Measurements from ENCODE around the gene IL4R.
"Not testable (repeated sequence)": the region's sequence is repeated elsewhere in the genome, so short reads cannot be mapped to it uniquely, and the experiment has no call there.

IL4R gene

GRCh38 chr16:27275394-27275793, 38.4 kb upstream of the IL4R start:
- no peak for DNase-seq (ENCODE audit: low spot score in 2 of 2)
- no peak overlapping the region for H3K4me3 ChIP-seq
- H3K4me1 ChIP-seq: no peaks in the 10 kb centered on the region

GRCh38 chr16:27281243-27281642, 32.5 kb upstream of the IL4R start:
- Histone ChIP-seq H3K36me3 (replicated peaks) (no peaks in the 10 kb centered on the region), H3K9me3 (no peaks in the 10 kb centered on the region), H3K4me3 (no peak overlapping the region), H3K27me3 (ENCODE audit: low read depth) (no peaks in the 10 kb centered on the region), H3K4me1 (no peaks in the 10 kb centered on the region)
- in situ Hi-C loops (cut with MboI; ENCODE audit: low sequenced_read_pairs): no loop called here
- DNase-seq (ENCODE audit: low spot score in 2 of 2): no peak

More at GRCh38 chr16:27275394-27275793, 38.4 kb upstream of the IL4R start:
- Histone ChIP-seq H3K36me3 (replicated peaks) (no peaks in the 10 kb centered on the region), H3K27me3 (ENCODE audit: low read depth) (no peaks in the 10 kb centered on the region), H3K9me3 (no peaks in the 10 kb centered on the region)
- in situ Hi-C loops (cut with MboI; ENCODE audit: low sequenced_read_pairs): no loop called here

GRCh38 chr16:27284865-27285675, 28.7 kb upstream of the IL4R start:
- no peak for DNase-seq (ENCODE audit: low spot score in 2 of 2)
- H3K4me3 ChIP-seq: no peak overlapping the region
- H3K36me3 ChIP-seq (replicated peaks): no peaks in the 10 kb centered on the region
- H3K27me3 ChIP-seq (ENCODE audit: low read depth): no peaks in the 10 kb centered on the region
- no peaks in the 10 kb centered on the region for H3K9me3 ChIP-seq
- H3K4me1 ChIP-seq: no peaks in the 10 kb centered on the region
- in situ Hi-C loops (cut with MboI; ENCODE audit: low sequenced_read_pairs): no loop called here

GRCh38 chr16:27285676-27286196, 28.0 kb upstream of the IL4R start:
- no peak for DNase-seq (ENCODE audit: low spot score in 2 of 2)
- in situ Hi-C loops (cut with MboI; ENCODE audit: low sequenced_read_pairs): no loop called here
- H3K27me3 ChIP-seq (ENCODE audit: low read depth): no peaks in the 10 kb centered on the region
- H3K9me3 ChIP-seq: no peaks in the 10 kb centered on the region
- H3K4me3 ChIP-seq: no peak overlapping the region
- H3K36me3 ChIP-seq (replicated peaks): no peaks in the 10 kb centered on the region
- H3K4me1 ChIP-seq: no peaks in the 10 kb centered on the region

- H3K36me3 ChIP-seq (replicated peaks): no peaks in the 10 kb centered on the region
- DNase-seq (ENCODE audit: low spot score in 2 of 2): no peak
- in situ Hi-C loops (cut with MboI; ENCODE audit: low sequenced_read_pairs): no loop called here
- no peaks in the 10 kb centered on the region for H3K9me3 ChIP-seq
- no peaks in the 10 kb centered on the region for H3K27me3 ChIP-seq (ENCODE audit: low read depth)
- no peaks in the 10 kb centered on the region for H3K4me1 ChIP-seq
- H3K4me3 ChIP-seq: no peak overlapping the region
Measured at GRCh38 chr16:27286451-27286850, 27.3 kb upstream of the IL4R start.

GRCh38 chr16:27287051-27287811, 26.5 kb upstream of the IL4R start:
- Histone ChIP-seq H3K4me1 (no peaks in the 10 kb centered on the region), H3K4me3 (no peak overlapping the region), H3K27me3 (ENCODE audit: low read depth) (no peaks in the 10 kb centered on the region), H3K9me3 (no peaks in the 10 kb centered on the region), H3K36me3 (replicated peaks) (no peaks in the 10 kb centered on the region)
- in situ Hi-C loops (cut with MboI; ENCODE audit: low sequenced_read_pairs): no loop called here
- DNase-seq (ENCODE audit: low spot score in 2 of 2): no peak

- in situ Hi-C loops (cut with MboI; ENCODE audit: low sequenced_read_pairs): no loop called here
- DNase-seq (ENCODE audit: low spot score in 2 of 2): no peak
- no peaks in the 10 kb centered on the region for H3K27me3 ChIP-seq (ENCODE audit: low read depth)
- no peaks in the 10 kb centered on the region for H3K9me3 ChIP-seq
- H3K36me3 ChIP-seq (replicated peaks): no peaks in the 10 kb centered on the region
- no peak overlapping the region for H3K4me3 ChIP-seq
- H3K4me1 ChIP-seq: no peaks in the 10 kb centered on the region
Measured at GRCh38 chr16:27287887-27288286, 25.9 kb upstream of the IL4R start.

- H3K27me3 ChIP-seq (ENCODE audit: low read depth); H3K36me3 ChIP-seq (replicated peaks); H3K4me1 ChIP-seq; DNase-seq (ENCODE audit: low spot score in 2 of 2); in situ Hi-C loops (cut with MboI; ENCODE audit: low sequenced_read_pairs); H3K9me3 ChIP-seq; H3K4me3 ChIP-seq: not testable (repeated sequence)
Measured at GRCh38 chr16:27288313-27288712, 25.5 kb upstream of the IL4R start.

GRCh38 chr16:27289669-27290068, 24.1 kb upstream of the IL4R start:
- in situ Hi-C loops (cut with MboI; ENCODE audit: low sequenced_read_pairs): no loop called here
- no peaks in the 10 kb centered on the region for H3K9me3 ChIP-seq
- no peak for DNase-seq (ENCODE audit: low spot score in 2 of 2)
- H3K4me1 ChIP-seq: no peaks in the 10 kb centered on the region
- no peak overlapping the region for H3K4me3 ChIP-seq
- no peaks in the 10 kb centered on the region for H3K36me3 ChIP-seq (replicated peaks)
- no peaks in the 10 kb centered on the region for H3K27me3 ChIP-seq (ENCODE audit: low read depth)

GRCh38 chr16:27290562-27290961, 23.2 kb upstream of the IL4R start:
- H3K36me3 ChIP-seq (replicated peaks): no peaks in the 10 kb centered on the region
- H3K4me3 ChIP-seq: no peak overlapping the region
- no peaks in the 10 kb centered on the region for H3K9me3 ChIP-seq
- DNase-seq (ENCODE audit: low spot score in 2 of 2): no peak
- no peaks in the 10 kb centered on the region for H3K4me1 ChIP-seq
- no peaks in the 10 kb centered on the region for H3K27me3 ChIP-seq (ENCODE audit: low read depth)
- in situ Hi-C loops (cut with MboI; ENCODE audit: low sequenced_read_pairs): no loop called here

- no peak overlapping the region for H3K4me3 ChIP-seq
- H3K4me1 ChIP-seq: no peaks in the 10 kb centered on the region
- in situ Hi-C loops (cut with MboI; ENCODE audit: low sequenced_read_pairs): no loop called here
- no peak for DNase-seq (ENCODE audit: low spot score in 2 of 2)
- H3K27me3 ChIP-seq (ENCODE audit: low read depth): no peaks in the 10 kb centered on the region
- H3K36me3 ChIP-seq (replicated peaks): no peaks in the 10 kb centered on the region
- H3K9me3 ChIP-seq: no peaks in the 10 kb centered on the region
Measured at GRCh38 chr16:27291106-27291505, 22.7 kb upstream of the IL4R start.

GRCh38 chr16:27291722-27292240, 22.0 kb upstream of the IL4R start:
- H3K4me1 ChIP-seq: no peaks in the 10 kb centered on the region
- DNase-seq (ENCODE audit: low spot score in 2 of 2): no peak
- no peaks in the 10 kb centered on the region for H3K27me3 ChIP-seq (ENCODE audit: low read depth)
- in situ Hi-C loops (cut with MboI; ENCODE audit: low sequenced_read_pairs): no loop called here
- no peaks in the 10 kb centered on the region for H3K9me3 ChIP-seq
- H3K4me3 ChIP-seq: no peak overlapping the region
- H3K36me3 ChIP-seq (replicated peaks): no peaks in the 10 kb centered on the region

- no peak for DNase-seq (ENCODE audit: low spot score in 2 of 2)
- no peaks in the 10 kb centered on the region for H3K4me1 ChIP-seq
- in situ Hi-C loops (cut with MboI; ENCODE audit: low sequenced_read_pairs): no loop called here
Measured at GRCh38 chr16:27293343-27293742, 20.4 kb upstream of the IL4R start.

GRCh38 chr16:27298132-27298531, 15.6 kb upstream of the IL4R start:
- no peaks in the 10 kb centered on the region; the same call in 1 of the 2 replicates for H3K4me1 ChIP-seq
- H3K36me3 ChIP-seq (replicated peaks): no peaks in the 10 kb centered on the region
- in situ Hi-C loops (cut with MboI; ENCODE audit: low sequenced_read_pairs): no loop called here
- H3K9me3 ChIP-seq: no peaks in the 10 kb centered on the region
- H3K27me3 ChIP-seq (ENCODE audit: low read depth): no peaks in the 10 kb centered on the region
- H3K4me3 ChIP-seq: no peak overlapping the region
- no peak for DNase-seq (ENCODE audit: low spot score in 2 of 2)

More at GRCh38 chr16:27293343-27293742, 20.4 kb upstream of the IL4R start:
- Histone ChIP-seq H3K4me3 (no peak overlapping the region), H3K27me3 (ENCODE audit: low read depth) (no peaks in the 10 kb centered on the region), H3K9me3 (no peaks in the 10 kb centered on the region), H3K36me3 (replicated peaks) (no peaks in the 10 kb centered on the region)

All from HAP-1 (cell line).